ENCODE results near the gene PPFIBP1.

Gene PPFIBP1

DNA sequence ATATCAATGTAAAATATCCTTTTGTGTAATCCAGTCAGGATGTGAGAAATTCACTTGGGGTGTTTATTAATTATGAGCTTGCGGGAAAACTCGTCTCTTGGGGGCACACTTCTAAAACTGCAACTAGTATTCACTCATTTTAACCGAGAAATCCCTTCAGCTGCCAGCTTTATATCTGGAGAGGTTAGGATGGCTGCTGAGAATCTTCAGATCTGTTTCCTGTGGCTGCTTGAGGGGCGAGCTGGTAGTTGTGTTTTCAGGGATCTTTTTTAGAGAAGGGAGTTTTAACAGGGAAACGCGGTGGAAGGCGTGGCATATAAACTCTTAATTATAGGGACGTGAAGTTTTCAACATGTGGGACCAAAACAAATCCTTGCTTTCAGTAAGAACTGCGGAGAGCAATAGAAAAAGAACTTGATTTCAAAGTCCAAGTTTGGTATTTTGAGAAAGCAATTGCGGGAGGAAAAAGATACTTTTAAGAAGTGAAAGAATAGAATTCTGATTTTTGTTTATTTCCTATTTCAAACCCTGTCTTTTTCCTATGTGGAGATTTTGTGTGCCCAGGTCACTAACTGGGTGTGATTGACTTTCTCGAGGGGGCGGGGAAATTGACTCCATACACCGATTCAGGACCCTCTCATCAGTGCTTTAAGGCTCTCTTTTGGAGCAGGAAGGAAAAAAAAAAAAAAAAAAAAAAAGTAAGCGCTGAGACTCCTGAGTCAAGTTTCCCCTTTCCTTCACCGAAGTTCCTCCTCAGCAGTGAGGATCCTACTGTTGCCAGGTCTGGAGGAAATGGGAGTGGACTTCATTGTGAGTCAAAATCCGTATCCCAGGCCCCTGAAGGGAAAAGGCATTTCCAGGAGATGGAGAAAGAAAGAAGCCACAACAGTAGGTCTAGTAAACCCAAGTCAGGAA, 1.1 kb downstream of the PPFIBP1 start:
- TF ChIP-seq, protein P1, sequence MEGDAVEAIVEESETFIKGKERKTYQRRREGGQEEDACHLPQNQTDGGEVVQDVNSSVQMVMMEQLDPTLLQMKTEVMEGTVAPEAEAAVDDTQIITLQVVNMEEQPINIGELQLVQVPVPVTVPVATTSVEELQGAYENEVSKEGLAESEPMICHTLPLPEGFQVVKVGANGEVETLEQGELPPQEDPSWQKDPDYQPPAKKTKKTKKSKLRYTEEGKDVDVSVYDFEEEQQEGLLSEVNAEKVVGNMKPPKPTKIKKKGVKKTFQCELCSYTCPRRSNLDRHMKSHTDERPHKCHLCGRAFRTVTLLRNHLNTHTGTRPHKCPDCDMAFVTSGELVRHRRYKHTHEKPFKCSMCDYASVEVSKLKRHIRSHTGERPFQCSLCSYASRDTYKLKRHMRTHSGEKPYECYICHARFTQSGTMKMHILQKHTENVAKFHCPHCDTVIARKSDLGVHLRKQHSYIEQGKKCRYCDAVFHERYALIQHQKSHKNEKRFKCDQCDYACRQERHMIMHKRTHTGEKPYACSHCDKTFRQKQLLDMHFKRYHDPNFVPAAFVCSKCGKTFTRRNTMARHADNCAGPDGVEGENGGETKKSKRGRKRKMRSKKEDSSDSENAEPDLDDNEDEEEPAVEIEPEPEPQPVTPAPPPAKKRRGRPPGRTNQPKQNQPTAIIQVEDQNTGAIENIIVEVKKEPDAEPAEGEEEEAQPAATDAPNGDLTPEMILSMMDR (IDR thresholded peaks at IDR 0.05; ENCODE audit: low read depth, low read length, missing control alignments), result no peak
- H3K4me3 ChIP-seq (replicated peaks; ENCODE audit: low read depth, low read length), result peak overlapping the region; percentile 69
- no peak for DNase-seq (ENCODE audit: extremely low read depth, low read depth)

DNA sequence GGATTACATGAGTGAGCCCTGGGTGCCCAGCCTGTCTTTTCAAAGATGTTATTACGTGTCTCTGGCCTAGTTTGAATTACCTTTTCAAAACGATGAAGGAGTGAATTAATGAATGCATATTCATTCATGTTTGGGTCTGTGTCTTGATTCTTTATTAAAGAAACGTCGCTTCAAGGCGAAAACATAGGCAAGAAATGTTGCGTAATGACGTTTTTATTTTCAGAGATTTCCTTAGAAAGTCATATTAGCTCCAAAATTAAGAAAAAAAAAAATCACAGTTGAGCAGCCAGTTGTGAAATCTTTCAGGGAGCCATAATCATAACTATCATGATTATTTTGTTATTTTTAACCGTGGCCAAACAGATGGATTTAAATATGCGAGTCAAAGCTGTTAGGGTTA, 3.5 kb downstream of the PPFIBP1 start:
- H3K4me3 ChIP-seq (replicated peaks; ENCODE audit: low read depth, low read length), result no peak overlapping the region
- TF ChIP-seq, protein P1 (IDR thresholded peaks at IDR 0.05; ENCODE audit: low read depth, low read length, missing control alignments), result no peak
- no peak for DNase-seq (ENCODE audit: extremely low read depth, low read depth)

DNA sequence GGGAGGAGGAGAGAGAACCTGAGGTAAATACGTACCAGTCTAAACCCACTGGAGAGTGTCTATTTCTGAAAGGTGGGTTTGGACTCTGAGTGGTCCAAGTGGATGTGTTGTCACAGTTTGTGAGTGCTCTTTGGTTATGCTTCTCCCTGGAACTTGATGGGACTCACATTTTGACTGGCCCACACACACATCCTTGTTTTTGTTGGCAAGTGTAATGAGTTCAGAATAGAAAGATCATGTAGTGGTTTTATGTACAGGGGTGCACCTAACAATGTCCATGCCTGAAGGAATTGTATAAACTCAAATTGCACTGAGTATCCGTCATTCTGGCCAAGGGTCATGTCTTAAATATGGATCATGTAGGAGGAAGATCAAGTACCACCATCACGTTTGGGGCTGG, 4.8 kb downstream of the PPFIBP1 start:
- no peak overlapping the region for H3K4me3 ChIP-seq (replicated peaks; ENCODE audit: low read depth, low read length)
- TF ChIP-seq, protein P1 (IDR thresholded peaks at IDR 0.05; ENCODE audit: low read depth, low read length, missing control alignments), result no peak
- DNase-seq (ENCODE audit: extremely low read depth, low read depth), result no peak

DNA sequence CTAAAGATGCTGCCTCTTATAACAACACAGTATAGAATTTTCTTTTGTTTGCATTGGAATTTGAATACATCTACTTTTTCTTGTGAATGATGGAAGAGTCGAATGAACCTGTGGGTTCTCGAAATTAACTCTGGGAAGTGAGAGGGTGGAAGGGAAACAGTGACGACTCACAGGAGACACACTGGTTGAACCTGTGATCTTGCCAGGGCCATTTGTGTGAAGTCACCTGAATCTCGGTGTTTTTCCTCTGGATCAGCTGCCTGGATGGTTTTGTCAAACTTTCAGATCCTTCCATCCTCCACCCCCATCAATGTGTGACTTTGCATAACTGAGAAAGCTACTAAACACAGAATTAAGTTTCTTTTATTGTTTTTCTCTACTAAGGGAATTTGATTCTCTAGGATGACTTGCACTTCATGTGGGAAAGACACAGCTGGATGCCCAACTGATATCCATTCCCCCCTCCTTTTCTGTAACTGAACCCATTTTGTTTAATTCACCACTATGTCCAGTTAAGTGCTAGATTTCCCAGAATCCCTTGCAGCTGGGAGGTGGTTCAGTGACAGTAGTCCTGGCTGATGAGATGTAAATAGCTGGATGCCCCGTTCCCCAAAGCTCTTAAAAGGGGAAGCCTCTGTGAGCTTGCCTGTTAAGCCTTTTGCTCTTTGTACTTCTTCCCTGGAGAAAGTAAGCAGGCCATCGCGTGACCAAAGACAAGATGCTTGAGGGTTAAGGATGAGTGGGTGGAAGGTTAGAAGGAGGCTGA, 6.3 kb downstream of the PPFIBP1 start:
- H3K4me3 ChIP-seq (replicated peaks; ENCODE audit: low read depth, low read length), result no peak overlapping the region
- TF ChIP-seq, protein P1 (IDR thresholded peaks at IDR 0.05; ENCODE audit: low read depth, low read length, missing control alignments), result no peak
- DNase-seq (ENCODE audit: extremely low read depth, low read depth), result no peak

DNA sequence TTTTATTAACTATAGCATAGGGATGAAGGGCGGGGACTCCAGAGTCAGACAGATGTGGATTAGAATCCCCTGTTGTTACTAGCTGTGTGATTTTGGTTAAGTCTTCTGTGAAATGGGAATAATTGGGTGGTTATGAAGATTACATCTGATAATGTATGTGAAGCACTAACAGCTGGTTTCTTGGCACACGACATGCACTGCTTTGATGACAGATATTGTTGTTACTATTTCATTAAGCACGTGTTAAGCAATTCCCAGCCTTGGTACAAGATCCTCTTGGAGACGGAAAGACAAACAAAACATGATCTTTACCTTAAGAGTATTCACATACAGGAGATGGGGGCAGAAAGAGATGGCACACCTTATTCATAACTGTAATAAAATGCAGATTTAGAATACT, 7.9 kb downstream of the PPFIBP1 start:
- no peak for DNase-seq (ENCODE audit: extremely low read depth, low read depth)
- H3K4me3 ChIP-seq (replicated peaks; ENCODE audit: low read depth, low read length), result no peak overlapping the region
- TF ChIP-seq, protein P1 (IDR thresholded peaks at IDR 0.05; ENCODE audit: low read depth, low read length, missing control alignments), result no peak

DNA sequence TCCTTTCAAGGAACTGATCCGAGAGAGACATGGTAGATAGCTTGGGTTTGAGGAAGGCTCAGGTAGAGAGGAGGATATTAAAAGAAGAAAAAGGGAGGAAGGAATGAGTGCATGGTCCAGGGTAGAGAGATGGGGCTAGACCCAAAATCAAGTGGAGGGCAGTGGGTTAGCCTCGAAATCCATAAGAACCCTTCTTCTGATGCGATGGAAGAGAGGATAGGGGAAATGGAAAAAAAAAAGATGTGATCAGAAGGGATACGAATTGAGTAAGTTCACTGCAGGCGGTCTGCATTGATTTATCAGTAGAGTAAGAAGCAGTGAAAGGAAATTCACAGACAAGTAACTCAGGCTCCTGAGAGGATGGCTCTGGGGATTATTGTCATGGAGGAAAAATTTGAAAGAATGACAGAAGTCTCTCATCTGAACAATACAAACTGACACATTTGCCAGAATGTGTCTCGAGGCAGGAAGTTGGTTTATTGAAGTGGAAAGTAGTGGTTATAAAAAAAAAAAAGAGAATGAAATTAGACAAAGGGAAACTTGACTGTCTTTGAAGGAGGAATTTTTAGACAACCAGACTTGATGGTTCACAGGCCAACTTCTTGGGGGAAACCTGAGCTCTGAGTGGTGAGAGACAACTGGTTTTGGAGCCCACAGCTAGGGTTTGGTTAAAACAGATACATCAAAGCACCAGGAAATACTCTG, 10.2 kb downstream of the PPFIBP1 start:
- TF ChIP-seq, protein P1 (IDR thresholded peaks at IDR 0.05; ENCODE audit: low read depth, low read length, missing control alignments), result no peak
- no peak for DNase-seq (ENCODE audit: extremely low read depth, low read depth)
- no peak overlapping the region for H3K4me3 ChIP-seq (replicated peaks; ENCODE audit: low read depth, low read length)

Data from HFF-Myc (cell line).